A549 (cell line): ENCODE measurements around the gene YWHAE. TPM values are rescaled to one million over a fixed set of nuclear protein-coding genes. Genes with fewer than 3 reads are reported as not detected.

Experiments
- ATAC-seq, 2 experiments: fragments of 200-7000 bp in 1 of 2; fragments of >200 bp in 1 of 2; cut with Nextera tagmentation in 1 of 2; cut with Tn5 transposase in 1 of 2; 3 replicates each; pipeline versions ENCODE4 v1.8.0 to v1.9.1; 2018 to 2020; ENCODE audit warnings: mild to moderate bottlenecking in 1 of 2, moderate library complexity in 1 of 2
- CTCF ChIA-PET: fragments of 300-600 bp; sonication (Branson Sonifier 250); formaldehyde crosslinking; extraction: SDS; loops from one replicate; lab custom pipeline; 2021; ENCODE audit warnings: antibody characterized with exemption, inconsistent platforms; lab: Yijun Ruan, JAX
- POLR2A ChIA-PET: fragments of 350-600 bp; formaldehyde crosslinking; extraction: SDS; loops from one replicate; lab custom pipeline; 2021; ENCODE audit warnings: antibody characterized with exemption, inconsistent platforms; lab: Yijun Ruan, JAX
- DNase-seq, 2 experiments: peaks; one replicate each; pipeline versions ENCODE4 v3.0.0 to v3.0.0-alpha.2; 2011 to 2016; ENCODE audit warnings: low read depth in 1 of 2, low spot score in 1 of 2
- FAIRE-seq: peaks from 2 replicates; lab custom pipeline; 2011; peaks lifted over from hg19 to GRCh38; lab: Jason Lieb, UNC
- H3K27ac ChIP-seq, 2 experiments: fragments of >200 bp; sonication (Bioruptor Twin); formaldehyde crosslinking; 3 replicates each; pipeline ENCODE4 v1.5.1; 2016 to 2017
- H3K4me1 ChIP-seq: fragments of >200 bp; sonication (Bioruptor Twin); formaldehyde crosslinking; 3 replicates; pipeline ENCODE4 v1.6.1; 2016
- H3K4me2 ChIP-seq: fragments of >200 bp; sonication (Bioruptor Twin); formaldehyde crosslinking; 3 replicates; pipeline ENCODE4 v1.6.1; 2016
- H3K4me3 ChIP-seq: fragments of >200 bp; sonication (Bioruptor Twin); formaldehyde crosslinking; 3 replicates; pipeline ENCODE4 v1.5.1; 2016
- H3K9me3 ChIP-seq: fragments of >200 bp; sonication (Bioruptor Twin); formaldehyde crosslinking; 3 replicates; pipeline ENCODE4 v1.6.1; 2016
- FOXS1 ChIP-seq: fragments of 250-450 bp; sonication (Bioruptor Pico); IDR thresholded peaks from 2 replicates; pipeline ENCODE4 v1.5.0; 2020; ENCODE audit warnings: mild to moderate bottlenecking, moderate library complexity
- HDAC2 ChIP-seq: fragments of 200-600 bp; sonication (generic); IDR thresholded peaks from 2 replicates; pipeline ENCODE4 v1.6.1; 2016
- MAZ ChIP-seq: fragments of 150-350 bp; IDR thresholded peaks from 2 replicates; pipeline ENCODE4 v1.6.1; 2014; ENCODE audit warnings: antibody characterized with exemption, low read depth, low read length, borderline replicate concordance
- WGBS: methylation state at CpG from one replicate; pipeline ENCODE4 v1.1.6; 2017; ENCODE audit errors: missing lambda C conversion rate; 5-methylcytosine and 5-hydroxymethylcytosine counted together
- polyA plus RNA-seq, 4 experiments: library from polyadenylated mRNA; depleted of rRNA in 3 of 4; stranded (reverse); fragments of >200 nt; fragmentation: RNase III in 1 of 4; extraction: RNeasy Plus Mini Kit Qiagen cat#74134 plus additional on column Dnase treatment in 1 of 4; gene quantifications; 2 replicates in 3 of 4; 3 replicates in 1 of 4; pipeline ENCODE4 v1.2.3, GENCODE V29; 2011 to 2017
- small RNA-seq, 6 experiments: library from RNA; depleted of rRNA; stranded (forward); fragments of <200 nt; gene quantifications; one replicate each; pipeline ENCODE3, GENCODE V24; 2012

YWHAE gene
- polyA plus RNA-seq, 2 of the 4 experiments (the other 2 are of a cell fraction) = 1,284 to 1,548 TPM

DNA sequence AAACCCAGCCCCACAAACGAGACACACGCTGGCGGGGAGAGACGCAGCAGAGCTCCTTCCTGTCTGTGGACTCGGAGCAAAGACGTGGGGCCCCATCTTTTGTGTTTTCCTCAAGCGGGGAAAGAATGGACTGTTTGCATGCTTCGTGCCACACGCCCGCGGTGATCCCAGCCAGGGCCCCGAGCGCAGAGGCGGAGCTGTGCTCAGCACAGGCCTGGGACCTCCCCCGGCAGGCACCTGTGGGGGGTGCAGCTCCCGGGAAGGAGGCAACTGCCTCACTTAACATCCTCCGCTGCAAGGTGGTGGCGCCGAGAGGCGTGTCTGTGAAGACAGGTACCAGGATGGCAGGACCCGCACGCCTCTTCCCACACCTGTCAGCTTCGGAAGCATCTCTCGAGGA, 101.4 kb downstream of the YWHAE start:
- Histone ChIP-seq H3K4me1 (no peaks in the 10 kb centered on the region), H3K27ac (no peak overlapping the region), H3K4me2 (no peak overlapping the region), H3K4me3 (no peak overlapping the region), H3K9me3 (no peaks in the 10 kb centered on the region)
- no peak for DNase-seq
- POLR2A ChIA-PET = interaction anchor here (0.6 kb wide), 1 partner anchor 44 kb away, joined by 3 read pairs; no protein-coding TSS in a partner anchor
- TF ChIP-seq HDAC2 (no peak), MAZ (no peak), FOXS1 (CRISPR knock-in tag) (no peak)
- peak; percentile 5 to 37; a peak in 3 of 6 replicates for ATAC-seq
- CTCF ChIA-PET = interaction anchor here (1.3 to 3.6 kb wide), 5 partner anchors 24 to 151 kb away, joined by 3 to 13 read pairs (median 4); no protein-coding TSS in a partner anchor
- no peak for FAIRE-seq
- 57% methylated on average over 24 of the region's 24 CpGs for WGBS

Small RNA genes within 50 kb of the gene (small RNA-seq; reads per million reads assigned to genes)
- gene AC032044.2 = 0 reads per million in 6 experiments

Other genes with a start within 250 kb of the YWHAE start
- gene ABR, start 220.2 kb downstream of the YWHAE start, polyA plus RNA-seq (2011; rRNA removed) = 62.5 and 70.9 TPM in 2 replicates
- gene ABR, start 220.2 kb downstream of the YWHAE start, polyA plus RNA-seq (2017; fragmentation: RNase III; extraction: RNeasy Plus Mini Kit Qiagen cat#74134 plus additional on column Dnase treatment) = 68.8 to 78.0 TPM (median 73.8 TPM) in 3 replicates
- gene BHLHA9, start 129.8 kb downstream of the YWHAE start, polyA plus RNA-seq (2011; rRNA removed) = not detected in 2 replicates
- not detected in 3 replicates for gene BHLHA9, start 129.8 kb downstream of the YWHAE start, polyA plus RNA-seq (2017; fragmentation: RNase III; extraction: RNeasy Plus Mini Kit Qiagen cat#74134 plus additional on column Dnase treatment)
- gene TRARG1, start 120.6 kb downstream of the YWHAE start, polyA plus RNA-seq (2011; rRNA removed) = not detected in 2 replicates
- not detected in 3 replicates for gene TRARG1, start 120.6 kb downstream of the YWHAE start, polyA plus RNA-seq (2017; fragmentation: RNase III; extraction: RNeasy Plus Mini Kit Qiagen cat#74134 plus additional on column Dnase treatment)
- 117 and 124 TPM in 2 replicates for gene CRK, start 56.0 kb upstream of the YWHAE start, polyA plus RNA-seq (2011; rRNA removed)
- 73.1 to 76.5 TPM (median 75.1 TPM) in 3 replicates for gene CRK, start 56.0 kb upstream of the YWHAE start, polyA plus RNA-seq (2017; fragmentation: RNase III; extraction: RNeasy Plus Mini Kit Qiagen cat#74134 plus additional on column Dnase treatment)
- 101 and 108 TPM in 2 replicates for gene MYO1C, start 92.5 kb upstream of the YWHAE start, polyA plus RNA-seq (2011; rRNA removed)
- 120 to 127 TPM (median 123 TPM) in 3 replicates for gene MYO1C, start 92.5 kb upstream of the YWHAE start, polyA plus RNA-seq (2017; fragmentation: RNase III; extraction: RNeasy Plus Mini Kit Qiagen cat#74134 plus additional on column Dnase treatment)
- gene INPP5K, start 116.4 kb upstream of the YWHAE start, polyA plus RNA-seq (2011; rRNA removed) = 30.8 and 41.8 TPM in 2 replicates
- 23.6 to 24.5 TPM (median 24.3 TPM) in 3 replicates for gene INPP5K, start 116.4 kb upstream of the YWHAE start, polyA plus RNA-seq (2017; fragmentation: RNase III; extraction: RNeasy Plus Mini Kit Qiagen cat#74134 plus additional on column Dnase treatment)
- 69.5 and 80.5 TPM in 2 replicates for gene PITPNA, start 162.6 kb upstream of the YWHAE start, polyA plus RNA-seq (2011; rRNA removed)
- gene PITPNA, start 162.6 kb upstream of the YWHAE start, polyA plus RNA-seq (2017; fragmentation: RNase III; extraction: RNeasy Plus Mini Kit Qiagen cat#74134 plus additional on column Dnase treatment) = 47.0 to 50.7 TPM (median 48.5 TPM) in 3 replicates
- gene SLC43A2, start 228.6 kb upstream of the YWHAE start, polyA plus RNA-seq (2011; rRNA removed) = 6.0 and 7.0 TPM in 2 replicates
- gene SLC43A2, start 228.6 kb upstream of the YWHAE start, polyA plus RNA-seq (2017; fragmentation: RNase III; extraction: RNeasy Plus Mini Kit Qiagen cat#74134 plus additional on column Dnase treatment) = 3.5 to 6.0 TPM (median 5.3 TPM) in 3 replicates
- 0.09 TPM in 2 replicates for gene SCARF1, start 245.5 kb upstream of the YWHAE start, polyA plus RNA-seq (2011; rRNA removed)
- gene SCARF1, start 245.5 kb upstream of the YWHAE start, polyA plus RNA-seq (2017; fragmentation: RNase III; extraction: RNeasy Plus Mini Kit Qiagen cat#74134 plus additional on column Dnase treatment) = 0.21 to 0.30 TPM (median 0.30 TPM) in 3 replicates
- gene RILP, start 249.6 kb upstream of the YWHAE start, polyA plus RNA-seq (2011; rRNA removed) = 6.4 and 8.2 TPM in 2 replicates
- 6.5 to 6.8 TPM (median 6.6 TPM) in 3 replicates for gene RILP, start 249.6 kb upstream of the YWHAE start, polyA plus RNA-seq (2017; fragmentation: RNase III; extraction: RNeasy Plus Mini Kit Qiagen cat#74134 plus additional on column Dnase treatment)